K562 (cell line): Measurements from ENCODE around the gene GALNT9.

Experiments
- CREB1 ChIP-seq, 2 experiments: sonication (generic) in 1 of 2; formaldehyde crosslinking in 1 of 2; IDR thresholded peaks; 2 replicates each; pipeline versions ENCODE4 v1.6.1 to v1.8.0; 2012 to 2022; ENCODE audit warnings: inconsistent platforms in 1 of 2, mild to moderate bottlenecking in 1 of 2, missing genetic modification reagents in 1 of 2, moderate library complexity in 1 of 2
- MTA1 ChIP-seq: fragments of 450-650 bp; IDR thresholded peaks from 2 replicates; pipeline ENCODE4 v1.6.1; 2017; ENCODE audit warnings: borderline replicate concordance
- NCOR1 ChIP-seq: fragments of 450-650 bp; IDR thresholded peaks from 2 replicates; pipeline ENCODE4 v1.6.1; 2016; ENCODE audit warnings: mild to moderate bottlenecking, moderate library complexity
- ZBTB7A ChIP-seq: IDR thresholded peaks from 2 replicates; pipeline ENCODE4 v1.6.1; 2011; ENCODE audit warnings: low read depth, mild to moderate bottlenecking, low read length, moderate library complexity, borderline replicate concordance; ENCODE audit not compliant: control insufficient read depth
- ZFX ChIP-seq: sonication (generic); formaldehyde crosslinking; IDR thresholded peaks from 2 replicates; pipeline ENCODE4 v1.8.0; 2022; ENCODE audit warnings: mild to moderate bottlenecking, missing genetic modification reagents, moderate library complexity
- TF ChIP-seq, protein P1 (sequence below), 3 experiments: IDR thresholded peaks in 2 of 3; conservative IDR thresholded peaks in 1 of 3; 2 replicates each; pipeline ENCODE4 v1.5.1; 2011 to 2012; ENCODE audit warnings: low read length in 3 of 3, mild to moderate bottlenecking in 3 of 3, control low read depth in 2 of 3, improper control_type of control experiment in 1 of 3, inconsistent platforms in 1 of 3, low read depth in 1 of 3, mixed read lengths in 1 of 3, moderate library complexity in 1 of 3; ENCODE audit not compliant: insufficient read depth in 2 of 3
- TF ChIP-seq, protein P2 (sequence below), 2 experiments: fragments of 200-800 bp in 1 of 2; sonication (Bioruptor generic) in 1 of 2; sonication (generic) in 1 of 2; formaldehyde crosslinking in 1 of 2; IDR thresholded peaks in 1 of 2; conservative IDR thresholded peaks in 1 of 2; 2 replicates each; pipeline versions ENCODE4 v1.5.0 to v1.6.1; 2016 to 2020; ENCODE audit warnings: missing compliant biosample characterization in 1 of 2, missing genetic modification characterization in 1 of 2, missing genetic modification reagents in 1 of 2

DNA sequence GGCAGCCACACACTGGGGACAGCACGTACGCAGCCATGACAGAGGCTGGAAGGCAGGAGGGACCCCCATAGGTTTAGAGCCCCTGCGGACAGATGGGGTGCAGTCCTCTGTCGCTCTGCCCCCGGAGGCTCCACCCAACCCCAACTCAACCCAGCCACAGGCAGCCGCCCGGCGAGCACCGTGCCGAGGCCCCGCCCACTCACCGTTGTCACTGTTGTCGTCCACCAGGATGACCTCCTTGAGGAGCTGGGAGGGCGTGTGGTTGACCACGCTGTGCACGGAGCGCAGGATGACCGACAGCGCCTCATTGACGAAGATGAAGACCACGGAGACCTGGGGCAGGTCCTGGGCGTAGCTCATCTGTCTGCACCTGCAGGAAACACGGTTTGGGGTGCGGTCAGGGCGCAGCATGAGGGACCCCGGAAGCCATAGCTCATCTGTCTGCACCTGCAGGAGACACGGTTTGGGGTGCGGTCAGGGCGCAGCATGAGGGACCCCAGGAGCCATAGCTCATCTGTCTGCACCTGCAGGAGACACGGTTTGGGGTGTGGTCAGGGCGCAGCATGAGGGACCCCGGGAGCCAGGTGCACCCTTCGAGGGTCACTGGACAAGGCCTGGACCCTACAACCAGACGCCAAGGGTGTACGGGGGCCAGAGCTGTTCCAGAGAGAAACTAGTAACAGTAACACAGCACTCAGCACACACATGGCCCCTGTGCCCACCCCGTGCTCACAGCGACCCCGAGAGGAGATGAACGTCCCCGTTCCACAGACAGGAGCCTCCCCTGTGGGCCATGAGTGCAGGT, 66.9 kb downstream of the GALNT9 start:
- TF ChIP-seq, protein P1, sequence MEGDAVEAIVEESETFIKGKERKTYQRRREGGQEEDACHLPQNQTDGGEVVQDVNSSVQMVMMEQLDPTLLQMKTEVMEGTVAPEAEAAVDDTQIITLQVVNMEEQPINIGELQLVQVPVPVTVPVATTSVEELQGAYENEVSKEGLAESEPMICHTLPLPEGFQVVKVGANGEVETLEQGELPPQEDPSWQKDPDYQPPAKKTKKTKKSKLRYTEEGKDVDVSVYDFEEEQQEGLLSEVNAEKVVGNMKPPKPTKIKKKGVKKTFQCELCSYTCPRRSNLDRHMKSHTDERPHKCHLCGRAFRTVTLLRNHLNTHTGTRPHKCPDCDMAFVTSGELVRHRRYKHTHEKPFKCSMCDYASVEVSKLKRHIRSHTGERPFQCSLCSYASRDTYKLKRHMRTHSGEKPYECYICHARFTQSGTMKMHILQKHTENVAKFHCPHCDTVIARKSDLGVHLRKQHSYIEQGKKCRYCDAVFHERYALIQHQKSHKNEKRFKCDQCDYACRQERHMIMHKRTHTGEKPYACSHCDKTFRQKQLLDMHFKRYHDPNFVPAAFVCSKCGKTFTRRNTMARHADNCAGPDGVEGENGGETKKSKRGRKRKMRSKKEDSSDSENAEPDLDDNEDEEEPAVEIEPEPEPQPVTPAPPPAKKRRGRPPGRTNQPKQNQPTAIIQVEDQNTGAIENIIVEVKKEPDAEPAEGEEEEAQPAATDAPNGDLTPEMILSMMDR (IDR thresholded peaks at IDR 0.05 in 2 of 3, conservative IDR thresholded peaks at IDR 0.05 in 1 of 3; ENCODE audit: insufficient read depth in 2 of 3, low read depth in 1 of 3, low read length in 3 of 3), result no peak
- TF ChIP-seq ZFX (CRISPR knock-in tag) (no peak), NCOR1 (no peak), CREB1 (IDR thresholded peaks at IDR 0.05) (no peak), CREB1 (CRISPR knock-in tag; IDR thresholded peaks at IDR 0.05) (no peak), MTA1 (no peak), ZBTB7A (no peak)
- TF ChIP-seq, protein P2, sequence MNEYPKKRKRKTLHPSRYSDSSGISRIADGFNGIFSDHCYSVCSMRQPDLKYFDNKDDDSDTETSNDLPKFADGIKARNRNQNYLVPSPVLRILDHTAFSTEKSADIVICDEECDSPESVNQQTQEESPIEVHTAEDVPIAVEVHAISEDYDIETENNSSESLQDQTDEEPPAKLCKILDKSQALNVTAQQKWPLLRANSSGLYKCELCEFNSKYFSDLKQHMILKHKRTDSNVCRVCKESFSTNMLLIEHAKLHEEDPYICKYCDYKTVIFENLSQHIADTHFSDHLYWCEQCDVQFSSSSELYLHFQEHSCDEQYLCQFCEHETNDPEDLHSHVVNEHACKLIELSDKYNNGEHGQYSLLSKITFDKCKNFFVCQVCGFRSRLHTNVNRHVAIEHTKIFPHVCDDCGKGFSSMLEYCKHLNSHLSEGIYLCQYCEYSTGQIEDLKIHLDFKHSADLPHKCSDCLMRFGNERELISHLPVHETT (CRISPR knock-in tag; conservative IDR thresholded peaks at IDR 0.05 in 1 of 2, IDR thresholded peaks at IDR 0.05 in 1 of 2), result no peak
